Activated CD4-positive, CD25-positive, alpha-beta regulatory T cell treated with anti-CD3 and anti-CD28 coated beads, Interleukin-2, amount 50 U/mL, for 24 hours (primary cell): ENCODE measurements around the gene TCP11.

Source experiments
- ATAC-seq, 2 donors: fragments of 150-1000 bp; cut with Tn5 transposase; one replicate each; pipeline ENCODE4 v1.10.0; 2021; ENCODE audit warnings: mild to moderate bottlenecking in 1 of 2, moderate library complexity in 1 of 2

TCP11 gene

DNA sequence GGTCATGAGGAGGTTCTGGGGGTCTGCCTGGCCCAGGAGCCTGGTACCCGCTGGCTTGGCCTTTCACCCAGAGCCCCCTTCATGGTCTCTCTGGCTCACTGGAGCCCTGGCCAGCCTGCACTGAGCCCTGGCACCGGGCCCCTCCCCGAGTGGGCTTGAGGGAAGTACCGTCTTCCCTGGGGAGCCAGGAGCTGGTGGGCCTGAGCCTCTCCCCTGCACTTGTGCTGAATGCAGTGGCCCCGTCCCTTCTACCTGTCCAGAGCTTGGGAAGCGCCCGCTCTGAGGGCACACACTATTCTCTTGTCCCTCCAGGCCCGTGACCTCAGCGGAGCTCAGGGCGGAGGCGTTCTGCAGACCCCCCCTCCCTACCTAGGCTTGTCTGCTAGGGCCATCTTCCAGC, 62.2 kb downstream of the TCP11 start:
- ATAC-seq: no peak

- ATAC-seq: no peak
These were observed 62.8 kb downstream of the TCP11 start for GRCh38 chr6:35078226-35078850.

DNA sequence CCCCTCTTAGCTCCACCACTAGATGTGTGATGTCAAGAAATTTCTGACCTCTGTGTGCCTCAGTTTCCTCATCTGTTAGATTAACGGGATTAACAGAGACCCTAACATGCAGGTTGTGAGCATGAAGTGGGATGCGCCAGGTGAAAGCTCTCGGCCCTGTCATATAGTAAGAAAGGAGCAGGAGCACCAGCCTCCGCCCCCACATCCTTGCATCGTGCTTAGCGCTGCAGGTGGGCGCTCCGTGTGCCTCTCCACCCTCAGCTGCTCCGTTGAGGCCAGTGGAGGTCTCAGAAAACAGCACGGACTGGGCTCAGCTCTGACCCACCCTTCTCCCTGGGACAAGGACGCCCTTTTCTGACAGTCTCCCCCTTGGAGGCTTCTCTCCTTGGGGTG, 63.4 kb downstream of the TCP11 start:
- no peak for ATAC-seq

DNA sequence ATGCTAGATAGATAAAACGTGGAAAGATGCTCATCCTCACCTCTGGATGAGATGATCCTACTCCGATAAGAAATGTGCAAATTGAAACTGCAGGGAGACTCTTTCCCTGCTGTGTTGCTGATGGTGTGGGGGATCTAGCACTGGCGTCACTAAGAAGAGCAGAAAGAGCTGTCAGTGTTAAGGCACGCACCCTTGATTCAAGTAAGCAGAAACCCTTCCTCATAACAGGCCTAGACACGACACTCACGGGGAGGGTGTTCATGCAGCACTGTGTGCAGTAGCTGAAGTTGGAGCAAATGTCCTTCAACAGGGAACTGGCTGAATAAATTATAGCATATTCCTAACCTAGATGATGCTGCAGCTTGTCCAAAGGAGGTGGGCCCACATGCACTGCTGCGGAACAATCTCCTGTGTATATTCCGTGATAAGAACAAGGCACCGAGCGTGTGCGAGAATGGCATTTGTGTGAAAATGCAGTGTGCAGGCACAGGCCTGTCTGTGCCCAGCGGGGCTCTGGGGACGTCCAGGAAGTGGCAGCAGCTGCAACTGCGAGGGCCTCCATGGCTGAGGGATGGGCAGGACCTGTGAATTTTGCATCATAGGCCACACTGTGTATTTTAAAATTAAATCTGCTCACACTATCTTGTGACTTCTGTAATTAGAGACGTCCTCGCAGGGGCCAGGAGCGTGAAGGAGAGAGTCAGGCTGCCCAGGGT, 64.0 kb downstream of the TCP11 start:
- no peak for ATAC-seq

GRCh38 chr6:35073766-35074471, 67.2 kb downstream of the TCP11 start:
- no peak for ATAC-seq

- no peak for ATAC-seq
These were observed 67.9 kb downstream of the TCP11 start for GRCh38 chr6:35073211-35073610.

- no peak for ATAC-seq
These were observed 68.5 kb downstream of the TCP11 start for GRCh38 chr6:35072698-35073055.

GRCh38 chr6:35072051-35072697, 69.0 kb downstream of the TCP11 start:
- no peak for ATAC-seq

DNA sequence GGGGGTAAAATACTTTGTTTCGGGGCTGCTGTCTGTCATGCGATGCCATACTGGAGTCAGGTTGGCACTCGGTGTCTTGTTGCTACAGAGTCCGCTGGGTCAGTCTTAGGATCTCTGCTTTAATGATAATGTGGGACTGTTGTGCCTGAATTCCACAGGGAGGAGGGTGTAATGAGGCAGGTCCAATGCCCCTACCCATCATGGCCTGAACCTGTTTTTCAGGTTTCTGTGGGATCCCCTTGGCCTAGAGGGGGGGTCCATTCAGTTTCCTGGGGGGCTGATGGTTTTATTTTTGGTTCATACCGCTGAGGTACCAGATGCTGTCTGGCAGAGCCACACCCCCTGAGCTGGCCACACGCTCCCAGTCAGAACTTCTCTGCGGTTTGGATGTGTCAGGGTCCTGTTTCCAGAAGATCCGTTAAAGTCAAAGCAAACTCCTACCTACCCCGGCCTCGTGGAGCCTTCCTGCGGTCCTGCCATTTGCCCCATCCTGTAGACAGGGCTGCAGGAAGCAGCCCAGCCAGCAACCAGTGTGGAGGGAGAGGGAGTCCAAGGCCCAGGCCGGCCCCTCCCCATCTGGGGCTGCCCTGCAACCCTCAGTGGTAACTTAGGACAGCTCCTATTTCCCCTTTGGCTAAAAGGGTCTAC, 69.7 kb downstream of the TCP11 start:
- no peak for ATAC-seq

- no peak for ATAC-seq
These were observed 71.0 kb downstream of the TCP11 start for GRCh38 chr6:35070111-35070510.

- ATAC-seq: no peak
These were observed 71.9 kb downstream of the TCP11 start for GRCh38 chr6:35069262-35069661.

DNA sequence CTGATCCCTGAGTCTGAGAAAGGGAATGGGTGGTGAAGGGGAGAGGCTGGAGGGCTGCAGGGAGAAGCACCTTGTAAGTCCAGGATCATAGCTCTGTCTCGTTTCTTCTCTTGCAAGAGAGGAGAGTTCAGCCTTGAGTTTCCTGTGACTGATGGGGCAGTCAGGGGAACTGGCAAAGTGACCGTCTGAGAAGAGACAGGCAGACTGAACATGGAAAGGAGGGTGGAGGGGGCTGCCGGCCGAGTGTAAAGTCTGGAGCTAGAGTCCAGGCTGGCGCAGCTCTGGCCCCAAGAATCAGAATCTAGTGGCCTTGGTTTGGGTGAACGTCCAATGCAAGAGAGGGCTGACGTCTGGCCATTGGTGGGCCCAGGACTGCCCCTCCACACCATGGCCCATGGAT, 72.5 kb downstream of the TCP11 start:
- no peak for ATAC-seq

- no peak for ATAC-seq
These were observed 72.9 kb downstream of the TCP11 start for GRCh38 chr6:35068206-35068605.
